HG03159 (cell line): Measurements from ENCODE around the gene EYS.

Experiments
- ATAC-seq: cut with Tn5 transposase; IDR thresholded peaks from one replicate; pipeline ENCODE4 v1.9.1; 2021; ENCODE audit warnings: mild to moderate bottlenecking, moderate library complexity; ENCODE audit not compliant: unreplicated experiment

The EYS gene

GRCh38 chr6:64409948-64410347 is 1297.1 kb downstream of the EYS start:
- ATAC-seq, result no peak

- no peak for ATAC-seq
Measured at GRCh38 chr6:64404396-64404795, 1302.6 kb downstream of the EYS start.

- ATAC-seq, result no peak
Measured at GRCh38 chr6:64383277-64383676, 1323.7 kb downstream of the EYS start.

- no peak for ATAC-seq
Measured at GRCh38 chr6:64376394-64376793, 1330.6 kb downstream of the EYS start.

- ATAC-seq, result no peak
Measured at GRCh38 chr6:64357430-64357829, 1349.6 kb downstream of the EYS start.

- ATAC-seq, result no peak
Measured at GRCh38 chr6:64347411-64347810, 1359.6 kb downstream of the EYS start.

- no peak for ATAC-seq
Measured at GRCh38 chr6:64335195-64335594, 1371.8 kb downstream of the EYS start.

- no peak for ATAC-seq
Measured at GRCh38 chr6:64334636-64335035, 1372.4 kb downstream of the EYS start.

GRCh38 chr6:64330694-64331307 is 1376.2 kb downstream of the EYS start:
- peak; percentile 49 for ATAC-seq

- no peak for ATAC-seq
Measured at GRCh38 chr6:64326939-64327338, 1380.1 kb downstream of the EYS start.

GRCh38 chr6:64325093-64325492 is 1381.9 kb downstream of the EYS start:
- no peak for ATAC-seq

- ATAC-seq, result no peak
Measured at GRCh38 chr6:64310214-64310613, 1396.8 kb downstream of the EYS start.

- ATAC-seq, result no peak
Measured at GRCh38 chr6:64301307-64302236, 1405.5 kb downstream of the EYS start.

- no peak for ATAC-seq
Measured at GRCh38 chr6:64299176-64299575, 1407.8 kb downstream of the EYS start.

- no peak for ATAC-seq
Measured at GRCh38 chr6:64294034-64294433, 1413.0 kb downstream of the EYS start.

GRCh38 chr6:64293298-64293697 is 1413.7 kb downstream of the EYS start:
- no peak for ATAC-seq

- ATAC-seq, result no peak
Measured at GRCh38 chr6:64290867-64291266, 1416.2 kb downstream of the EYS start.

- ATAC-seq, result no peak
Measured at GRCh38 chr6:64289931-64290330, 1417.1 kb downstream of the EYS start.

GRCh38 chr6:64288351-64288750 is 1418.7 kb downstream of the EYS start:
- ATAC-seq, result no peak

GRCh38 chr6:64281167-64281566 is 1425.9 kb downstream of the EYS start:
- ATAC-seq, result no peak

- ATAC-seq, result no peak
Measured at GRCh38 chr6:64280569-64280968, 1426.5 kb downstream of the EYS start.

GRCh38 chr6:64270083-64270482 is 1436.9 kb downstream of the EYS start:
- ATAC-seq, result no peak
